ENCODE results near the gene GSS.

GSS gene

GRCh38 chr20:34979366-34980153 is 24.0 kb upstream of the GSS start:
- in situ Hi-C loops (cut with MboI; ENCODE audit: low sequenced_read_pairs) = no loop called here

DNA sequence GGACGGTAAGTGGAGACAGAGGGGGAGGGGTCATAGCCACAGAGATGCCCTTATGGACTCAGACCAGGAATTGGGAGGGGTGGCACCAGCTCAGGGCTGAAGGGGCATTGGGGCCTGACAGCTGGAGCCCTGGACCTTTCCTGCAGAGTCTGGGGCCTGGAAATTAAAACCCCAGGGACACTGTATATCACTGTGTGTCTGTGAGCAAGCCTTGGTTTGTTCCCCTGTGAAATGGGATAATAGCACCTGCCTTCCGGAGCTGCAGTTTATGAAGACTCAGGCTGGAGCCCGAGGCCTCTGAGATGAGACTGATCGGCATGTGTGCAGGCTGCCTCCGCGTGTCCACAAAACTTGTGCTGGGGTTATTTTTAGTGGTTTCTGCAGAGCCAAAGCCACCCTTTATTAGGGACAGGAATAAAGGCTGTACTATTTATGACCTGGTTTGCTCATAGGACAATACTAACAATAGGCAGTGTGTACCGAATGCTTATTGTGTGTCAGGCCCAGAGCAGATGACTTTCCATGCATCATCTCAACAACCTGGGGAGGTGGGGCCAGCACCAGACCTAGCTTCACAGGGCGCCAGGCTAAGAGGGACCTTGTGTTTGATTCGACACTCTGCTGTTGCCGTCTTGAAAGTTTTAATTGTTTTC is 22.6 kb upstream of the GSS start:
- in situ Hi-C loops (cut with MboI; ENCODE audit: low sequenced_read_pairs) = no loop called here

GRCh38 chr20:34977365-34978091 is 21.9 kb upstream of the GSS start:
- in situ Hi-C loops (cut with MboI; ENCODE audit: low sequenced_read_pairs) = no loop called here

GRCh38 chr20:34976286-34976685 is 20.7 kb upstream of the GSS start:
- in situ Hi-C loops (cut with MboI; ENCODE audit: low sequenced_read_pairs) = no loop called here

DNA sequence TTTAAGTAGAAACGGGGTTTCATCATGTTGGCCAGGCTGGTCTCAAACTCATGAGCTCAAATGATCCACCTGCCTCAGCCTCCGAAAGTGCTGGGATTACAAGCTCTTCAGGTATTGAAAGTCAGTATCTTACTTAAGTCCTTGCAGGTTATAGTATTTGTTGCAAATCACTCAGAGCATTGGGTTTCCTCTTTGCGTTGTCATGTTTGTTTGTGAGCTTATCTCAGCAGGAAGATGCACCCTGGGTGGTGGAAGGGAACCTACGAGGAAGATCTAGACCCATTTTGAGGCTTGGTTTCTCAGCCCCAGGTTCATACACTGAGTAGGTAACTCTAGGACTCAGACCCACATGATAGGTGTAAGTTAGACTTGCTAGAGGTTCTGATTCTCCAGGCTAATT is 18.6 kb upstream of the GSS start:
- in situ Hi-C loops (cut with MboI; ENCODE audit: low sequenced_read_pairs) = no loop called here

- in situ Hi-C loops (cut with MboI; ENCODE audit: low sequenced_read_pairs) = no loop called here
Observed at GRCh38 chr20:34971561-34972235, 16.1 kb upstream of the GSS start.

DNA sequence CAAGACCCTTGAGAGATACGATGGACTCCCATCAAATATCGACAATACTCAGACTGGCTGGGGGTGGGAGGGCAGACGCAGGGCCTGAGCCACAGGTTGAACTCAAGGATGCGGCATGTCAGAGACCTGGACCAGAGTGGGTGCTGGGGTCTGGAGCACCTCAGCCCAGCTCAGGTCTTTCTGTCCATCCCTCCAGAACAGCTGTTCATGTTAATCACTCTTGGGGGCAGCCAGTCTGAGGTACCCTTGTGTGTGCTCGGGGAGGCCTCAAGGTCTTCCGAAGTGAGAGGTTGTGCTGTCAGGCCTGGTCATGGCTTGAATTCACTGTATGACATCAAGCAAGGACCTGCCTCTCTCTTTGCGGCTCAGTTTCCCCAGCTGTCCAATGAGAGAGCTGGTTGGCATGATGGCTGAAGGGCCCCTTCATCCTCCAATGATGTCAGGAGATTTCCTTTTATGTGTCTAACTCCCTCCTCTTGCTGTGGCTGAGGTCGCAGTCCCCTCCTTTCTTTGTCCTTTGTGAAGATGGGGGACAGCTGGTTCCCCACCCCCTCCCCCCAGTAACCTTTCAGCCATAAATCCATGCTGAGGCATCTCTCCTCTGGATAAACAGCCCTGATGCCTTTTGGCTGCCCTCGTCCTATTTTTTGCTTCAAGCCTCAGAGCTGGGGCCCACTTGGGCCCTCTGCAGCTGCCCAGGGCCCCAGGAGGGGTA is 15.4 kb upstream of the GSS start:
- in situ Hi-C loops (cut with MboI; ENCODE audit: low sequenced_read_pairs) = no loop called here

- in situ Hi-C loops (cut with MboI; ENCODE audit: low sequenced_read_pairs) = no loop called here
Observed at GRCh38 chr20:34970193-34970840, 14.7 kb upstream of the GSS start.

- in situ Hi-C loops (cut with MboI; ENCODE audit: low sequenced_read_pairs) = no loop called here
Observed at GRCh38 chr20:34968042-34968775, 12.6 kb upstream of the GSS start.

DNA sequence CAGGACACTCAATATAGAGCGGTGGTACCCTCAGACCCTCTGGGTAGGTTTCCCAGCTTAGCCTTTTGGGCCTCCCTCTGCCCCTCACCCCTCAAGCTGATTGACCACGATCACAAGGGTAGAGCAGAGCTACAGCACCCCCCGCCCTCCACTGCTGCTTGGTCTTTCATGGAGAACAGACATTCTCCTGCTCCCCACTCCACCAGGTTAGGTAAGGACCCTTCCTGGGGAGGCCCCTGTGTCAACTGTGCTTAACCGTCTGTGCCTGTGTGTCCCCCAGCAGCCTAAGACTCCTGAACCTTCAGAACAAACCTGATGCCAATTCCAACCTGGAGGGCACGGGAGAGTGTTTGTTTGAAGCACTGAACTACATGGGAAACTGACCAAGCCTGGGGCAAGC is 11.8 kb upstream of the GSS start:
- in situ Hi-C loops (cut with MboI; ENCODE audit: low sequenced_read_pairs) = no loop called here

DNA sequence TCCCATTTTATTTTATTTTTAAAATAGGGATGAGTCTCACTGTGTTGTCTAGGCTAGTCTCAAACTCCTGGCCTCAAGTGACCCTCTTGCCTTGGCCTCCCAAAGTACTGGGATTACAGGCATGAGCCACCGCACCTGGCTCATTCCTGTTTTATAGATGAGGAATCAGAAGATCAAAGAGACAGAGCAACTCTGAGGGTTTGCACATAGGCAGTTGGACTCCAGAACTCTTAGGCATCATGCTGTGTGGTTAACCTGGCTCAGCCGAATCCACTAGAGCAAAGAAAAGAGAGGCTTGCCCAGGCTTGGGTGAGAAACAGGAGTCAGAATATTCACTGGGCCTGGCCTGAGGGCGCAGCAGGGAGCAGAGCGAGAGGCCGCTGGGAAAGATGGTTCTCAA is 9.4 kb upstream of the GSS start:
- in situ Hi-C loops (cut with MboI; ENCODE audit: low sequenced_read_pairs) = no loop called here

DNA sequence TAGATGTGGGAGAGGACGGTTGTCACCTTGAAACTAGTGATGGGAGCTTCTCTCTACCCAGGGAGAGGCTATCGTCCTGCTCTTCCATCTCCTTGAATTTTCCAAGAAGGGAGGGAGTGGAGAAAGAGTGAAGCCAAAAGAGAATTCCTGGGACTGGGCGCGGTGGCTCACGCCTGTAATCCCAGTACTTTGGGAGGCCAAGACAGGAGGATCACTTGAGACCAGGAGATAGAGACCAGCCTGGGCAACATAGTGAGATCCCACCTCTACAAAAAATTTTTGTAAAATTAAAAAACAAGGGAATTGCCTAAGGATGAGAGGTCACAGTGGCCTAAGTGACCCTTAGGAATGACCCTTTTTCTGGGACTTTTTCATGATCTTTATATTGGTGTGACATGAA is 8.9 kb upstream of the GSS start:
- in situ Hi-C loops (cut with MboI; ENCODE audit: low sequenced_read_pairs) = no loop called here

DNA sequence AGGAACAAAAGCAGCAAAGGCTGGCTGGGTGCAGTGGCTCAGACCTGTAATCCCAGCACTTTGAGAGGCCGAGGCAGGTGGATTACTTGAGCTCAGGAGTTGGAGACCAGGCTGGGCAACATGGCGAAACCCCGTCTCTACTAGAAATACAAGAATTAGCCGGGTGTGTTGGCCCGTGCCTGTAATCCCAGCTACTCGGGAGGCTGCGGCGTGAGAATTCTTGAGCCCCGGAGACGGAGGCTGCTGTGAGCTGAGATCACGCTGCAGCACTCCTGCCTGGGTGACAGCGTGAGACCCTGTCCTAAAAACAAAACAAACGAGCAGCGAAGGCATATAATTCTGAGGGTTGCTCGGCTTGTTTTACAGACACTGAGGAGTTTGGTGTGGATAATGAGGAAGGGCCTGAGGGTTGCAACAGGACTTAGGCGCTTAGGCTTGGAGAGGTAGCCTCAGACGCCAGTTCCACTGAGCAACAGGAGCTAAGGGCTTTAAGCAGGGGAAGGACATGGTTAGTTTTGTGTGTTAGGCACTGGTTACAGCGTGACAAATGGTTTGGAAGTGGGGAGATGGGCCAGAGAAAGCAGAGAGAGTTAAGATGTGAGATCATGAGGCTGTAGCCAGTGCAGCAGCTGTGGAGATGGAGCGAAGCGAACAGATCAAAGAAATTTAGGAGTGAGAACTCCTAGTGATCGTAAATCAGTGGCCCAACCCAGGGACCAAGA is 1.3 kb upstream of the GSS start:
- in situ Hi-C loops (cut with MboI; ENCODE audit: low sequenced_read_pairs) = loop anchor here (5.0 kb wide), 1 partner anchor 85 kb away; the partner anchor contains the start of gene GGT7

DNA sequence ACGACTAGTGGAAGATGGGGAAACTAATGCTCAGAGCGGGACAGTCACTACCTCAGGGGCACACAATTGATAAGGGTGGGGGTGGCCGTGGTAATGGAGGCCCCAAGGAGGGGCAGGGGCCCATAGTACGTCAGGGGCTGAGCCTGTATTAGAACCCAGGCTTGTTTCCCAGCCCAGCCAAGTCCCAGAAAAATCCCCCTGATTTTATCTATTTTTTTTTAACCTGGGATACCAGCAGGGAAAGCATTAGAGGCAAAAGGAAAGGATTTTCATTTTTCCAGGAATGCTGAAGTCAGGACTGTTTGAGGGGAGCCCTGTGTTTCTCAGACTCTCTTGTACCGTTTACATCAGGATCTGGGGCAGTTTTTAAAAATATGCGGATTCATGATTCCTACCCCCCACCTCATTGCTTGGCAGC is 444 bp upstream of the GSS start:
- in situ Hi-C loops (cut with MboI; ENCODE audit: low sequenced_read_pairs) = loop anchor here (5.0 kb wide), 1 partner anchor 84 kb away; the partner anchor contains the start of gene GGT7

DNA sequence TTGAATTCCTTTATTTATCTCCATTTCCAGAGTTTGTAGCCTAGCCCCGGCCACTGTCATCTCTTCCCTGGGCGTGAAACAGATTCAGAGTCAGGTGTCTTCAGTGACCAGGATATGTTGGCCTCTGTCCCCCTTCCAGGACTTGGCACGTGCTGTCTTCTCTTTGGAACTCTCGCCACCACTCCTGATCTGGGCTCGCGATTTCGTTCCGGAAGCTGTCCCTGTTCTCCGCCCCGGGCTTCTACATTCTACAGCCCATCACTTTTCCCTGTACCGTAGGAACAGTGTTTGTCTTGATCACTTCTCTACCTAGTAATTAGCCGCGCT is 739 bp downstream of the GSS start:
- in situ Hi-C loops (cut with MboI; ENCODE audit: low sequenced_read_pairs) = loop anchor here (5.0 kb wide), 1 partner anchor 83 kb away; the partner anchor contains the start of gene GGT7

DNA sequence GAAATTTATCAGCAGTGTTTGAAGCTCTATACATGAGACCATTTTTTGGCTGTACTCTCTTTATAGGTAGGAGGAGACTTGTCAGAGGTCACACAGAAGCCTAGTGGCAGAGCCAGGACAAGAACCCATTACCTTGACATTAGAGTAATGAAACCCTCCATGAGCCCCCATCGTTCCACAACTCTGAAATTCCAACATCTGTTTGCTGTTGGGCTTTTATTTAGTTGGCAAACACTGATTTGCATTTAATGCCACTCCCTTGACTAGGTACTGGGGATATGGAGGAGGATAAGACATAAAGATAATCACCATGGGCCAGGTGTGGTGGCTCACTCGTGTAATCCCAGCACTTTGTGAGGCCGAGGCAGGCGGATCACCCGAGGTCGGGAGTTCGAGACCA is 1.6 kb downstream of the GSS start:
- in situ Hi-C loops (cut with MboI; ENCODE audit: low sequenced_read_pairs) = no loop called here

DNA sequence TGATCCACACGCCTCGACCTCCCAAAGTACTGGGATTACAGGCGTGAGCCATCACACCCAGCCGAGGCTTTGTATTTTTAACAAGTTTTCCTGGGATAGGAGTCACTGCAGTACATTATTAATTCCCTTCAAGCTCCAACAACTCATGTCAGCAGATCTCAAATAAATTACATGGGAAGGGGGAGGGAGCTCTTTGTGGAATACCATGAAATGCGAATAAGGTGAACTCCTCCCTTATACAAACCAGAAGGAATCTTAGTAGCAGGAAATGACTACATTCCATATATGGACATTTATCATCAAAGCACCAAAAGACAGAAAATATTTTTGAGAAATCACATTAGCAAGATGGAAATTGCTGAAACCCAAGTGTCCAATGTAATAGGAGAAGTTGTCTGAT is 2.9 kb downstream of the GSS start:
- in situ Hi-C loops (cut with MboI; ENCODE audit: low sequenced_read_pairs) = no loop called here

DNA sequence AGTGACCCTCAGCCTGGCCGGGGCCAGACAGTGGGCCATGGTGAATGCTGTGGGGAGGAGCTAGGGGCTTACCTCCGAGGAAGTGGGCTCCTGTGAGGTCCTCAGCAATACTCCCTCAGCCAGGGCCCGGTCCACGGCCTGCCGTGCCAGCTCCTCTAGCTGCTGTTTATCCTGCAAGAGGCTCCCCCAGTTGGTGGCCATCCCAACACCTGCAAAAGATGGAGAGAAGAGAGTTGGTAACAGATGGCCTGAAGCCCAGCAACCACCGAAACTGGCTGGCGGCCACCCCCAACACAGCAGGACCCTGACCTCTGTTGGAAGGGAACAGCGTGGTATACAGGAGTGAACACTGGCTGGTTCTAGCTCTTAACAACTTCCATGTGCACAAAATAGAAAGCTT is 4.0 kb downstream of the GSS start:
- in situ Hi-C loops (cut with MboI; ENCODE audit: low sequenced_read_pairs) = no loop called here

- in situ Hi-C loops (cut with MboI; ENCODE audit: low sequenced_read_pairs) = no loop called here
Observed at GRCh38 chr20:34951252-34951651, 4.4 kb downstream of the GSS start.

Measured in HL-60/S4 (cell line).